HCT116 (cell line): ENCODE data around the gene TOP1. TPM values are rescaled to one million over a fixed set of nuclear protein-coding genes. Genes with fewer than 3 reads are reported as not detected.

Experiments used
- ATAC-seq: fragments of 200-7000 bp; cut with Tn5 transposase; 2 replicates; pipeline ENCODE4 v1.9.1; 2020; ENCODE audit warnings: mild to moderate bottlenecking, moderate library complexity
- BruUV-seq: library from RNA; stranded (reverse); fragments of 400-500 nt; replicated peaks from 2 replicates; lab custom pipeline; 2021; lab: Mats Ljungman, UMichigan
- CTCF ChIA-PET: fragments of 300-600 bp; sonication (Branson Sonifier 250); formaldehyde crosslinking; loops from one replicate; lab custom pipeline; 2021; ENCODE audit warnings: antibody characterized with exemption; lab: Charles Lee
- POLR2A ChIA-PET: fragments of 300-600, 350-600 bp; sonication (Branson Sonifier 250); formaldehyde crosslinking; loops from one replicate; lab custom pipeline; 2021; ENCODE audit warnings: antibody characterized with exemption; lab: Charles Lee
- RAD21 ChIA-PET, 2 experiments: fragments of 300-600 bp; sonication (Branson Sonifier 250); formaldehyde crosslinking; loops; one replicate each; lab custom pipeline; 2023; ENCODE audit warnings: low total read pairs in 2 of 2; ENCODE audit not compliant: uncharacterized antibody in 2 of 2, unreplicated experiment in 2 of 2, low non-redundant PET in 1 of 2; lab: Charles Lee
- DNase-seq: peaks from one replicate; pipeline ENCODE4 v3.0.0-alpha.2; 2010; ENCODE audit warnings: low read depth, low spot score
- H2AFZ ChIP-seq: fragments of 200-600 bp; shearing (Covaris generic), sonication (generic); 2 replicates; pipeline ENCODE4 v1.6.1; 2017; ENCODE audit warnings: low read depth, mixed run types, mixed read lengths, antibody characterized with exemption, low read length; ENCODE audit not compliant: poor library complexity, severe bottlenecking
- H3K27ac ChIP-seq: 2 replicates; pipeline ENCODE4 v1.5.1; 2012; ENCODE audit warnings: low read depth, low read length
- H3K27me3 ChIP-seq: fragments of 200-600 bp; sonication (generic); 2 replicates; pipeline ENCODE4 v1.6.1; 2016; ENCODE audit warnings: mixed run types, low read length, mixed read lengths; ENCODE audit not compliant: insufficient read depth
- H3K36me3 ChIP-seq, 2 experiments: fragments of 200-500 bp in 1 of 2; fragments of 200-600 bp in 1 of 2; sonication (Bioruptor generic) in 1 of 2; sonication (generic) in 1 of 2; 2 replicates each; pipeline versions ENCODE4 v1.5.1 to v1.6.1; 2014 to 2016; ENCODE audit warnings: low read length in 2 of 2, inconsistent platforms in 1 of 2, mixed read lengths in 1 of 2, mixed run types in 1 of 2; ENCODE audit not compliant: insufficient read depth in 2 of 2, control insufficient read depth in 1 of 2
- H3K4me1 ChIP-seq, 2 experiments: fragments of 200-600 bp in 1 of 2; sonication (generic) in 1 of 2; 2 replicates each; pipeline versions ENCODE4 v1.5.1 to v1.6.1; 2012 to 2017; ENCODE audit warnings: low read length in 2 of 2, inconsistent platforms in 1 of 2, mild to moderate bottlenecking in 1 of 2, mixed read lengths in 1 of 2, mixed run types in 1 of 2, moderate library complexity in 1 of 2; ENCODE audit not compliant: insufficient read depth in 2 of 2, control insufficient read depth in 1 of 2
- H3K4me2 ChIP-seq: fragments of 200-600 bp; sonication (generic); 2 replicates; pipeline ENCODE4 v1.6.1; 2017; ENCODE audit warnings: mixed run types, low read length, mixed read lengths
- H3K4me3 ChIP-seq, 2 experiments: fragments of 200-600 bp in 1 of 2; sonication (generic) in 1 of 2; replicated peaks in 1 of 2; 2 replicates each; pipeline ENCODE4 v1.5.1; 2011 to 2016; ENCODE audit warnings: low read length in 2 of 2, control low read depth in 1 of 2, low read depth in 1 of 2, mild to moderate bottlenecking in 1 of 2, mixed read lengths in 1 of 2, mixed run types in 1 of 2
- H3K79me2 ChIP-seq: fragments of 200-600 bp; sonication (generic); 2 replicates; pipeline ENCODE4 v1.6.1; 2017; ENCODE audit warnings: mild to moderate bottlenecking, mixed run types, low read length, moderate library complexity, mixed read lengths; ENCODE audit not compliant: insufficient read depth
- H3K9ac ChIP-seq: fragments of 200-600 bp; sonication (generic); 2 replicates; pipeline ENCODE4 v1.6.1; 2016; ENCODE audit warnings: low read length, mixed read lengths
- H3K9me2 ChIP-seq: fragments of 200-600 bp; sonication (generic), shearing (Covaris generic); 2 replicates; pipeline ENCODE4 v1.6.1; 2017; ENCODE audit warnings: mixed run types, mild to moderate bottlenecking, moderate library complexity; ENCODE audit not compliant: insufficient read depth
- H3K9me3 ChIP-seq, 2 experiments: fragments of 200-500 bp in 1 of 2; fragments of 200-600 bp in 1 of 2; sonication (Bioruptor generic) in 1 of 2; sonication (generic) in 1 of 2; 2 replicates each; pipeline ENCODE4 v1.6.1; 2014 to 2017; ENCODE audit warnings: low read length in 2 of 2, mixed read lengths in 2 of 2, inconsistent platforms in 1 of 2, low read depth in 1 of 2, mild to moderate bottlenecking in 1 of 2, mixed run types in 1 of 2, moderate library complexity in 1 of 2; ENCODE audit not compliant: control insufficient read depth in 1 of 2, insufficient read depth in 1 of 2
- H4K20me1 ChIP-seq: fragments of 200-600 bp; sonication (generic), shearing (Covaris generic); 2 replicates; pipeline ENCODE4 v1.6.1; 2017; ENCODE audit warnings: mixed run types, mild to moderate bottlenecking, moderate library complexity; ENCODE audit not compliant: insufficient read depth
- CEBPB ChIP-seq: IDR thresholded peaks from 2 replicates; pipeline ENCODE4 v1.6.1; 2012; ENCODE audit warnings: low read depth
- EZH2 ChIP-seq: fragments of 200-600 bp; sonication (generic); IDR thresholded peaks from 2 replicates; pipeline ENCODE4 v1.6.1; 2017; ENCODE audit warnings: antibody characterized with exemption, mixed run types
- POLR2A ChIP-seq: IDR thresholded peaks from 2 replicates; pipeline ENCODE4 v1.7.0; 2011; ENCODE audit warnings: borderline replicate concordance; ENCODE audit not compliant: insufficient read depth, insufficient read length; ENCODE audit errors: extremely low read depth
- POLR2AphosphoS5 ChIP-seq: IDR thresholded peaks from 2 replicates; pipeline ENCODE4 v1.6.1; 2011; ENCODE audit warnings: mild to moderate bottlenecking, low read depth, low read length, moderate library complexity
- RAD21 ChIP-seq: IDR thresholded peaks from 2 replicates; pipeline ENCODE4 v1.6.1; 2012; ENCODE audit warnings: low read depth, mild to moderate bottlenecking
- SIN3A ChIP-seq: IDR thresholded peaks from 2 replicates; pipeline ENCODE4 v1.6.1; 2012; ENCODE audit warnings: low read depth
- SP1 ChIP-seq: IDR thresholded peaks from 2 replicates; pipeline ENCODE4 v1.6.1; 2012; ENCODE audit warnings: low read depth
- SRF ChIP-seq: IDR thresholded peaks from 2 replicates; pipeline ENCODE4 v1.6.1; 2012; ENCODE audit warnings: low read depth
- TCF7L2 ChIP-seq: IDR thresholded peaks from 2 replicates; pipeline ENCODE4 v1.7.0; 2011; ENCODE audit warnings: borderline replicate concordance, inconsistent platforms; ENCODE audit not compliant: insufficient read depth, insufficient read length; ENCODE audit errors: extremely low read depth
- ZFX ChIP-seq: fragments of 450-650 bp; IDR thresholded peaks from 2 replicates; pipeline ENCODE4 v1.6.1; 2017
- intact Hi-C: fragments of 100-400 bp; cut with micrococcal nuclease; formaldehyde crosslinking; loops from 2 replicates; pipeline ENCODE4 v1.10.0; 2022
- total RNA-seq: library from RNA; stranded (reverse); gene quantifications from one replicate; pipeline ENCODE4 v1.2.1, GENCODE V29; 2021; ENCODE audit not compliant: unreplicated experiment
- TF ChIP-seq, protein P1 (sequence below): IDR thresholded peaks from 2 replicates; pipeline ENCODE4 v1.6.1; 2012
- TF ChIP-seq, protein P2 (sequence below): IDR thresholded peaks from 2 replicates; pipeline ENCODE4 v1.6.1; 2012
- TF ChIP-seq, protein P3 (sequence below), 3 experiments: fragments of 200-600 bp in 1 of 3; sonication (generic) in 1 of 3; IDR thresholded peaks in 2 of 3; conservative IDR thresholded peaks in 1 of 3; 2 replicates each; pipeline ENCODE4 v1.5.1; 2012 to 2017; ENCODE audit warnings: low read depth in 2 of 3, low read length in 2 of 3, antibody characterized with exemption in 1 of 3, borderline replicate concordance in 1 of 3, control low read depth in 1 of 3, mild to moderate bottlenecking in 1 of 3, mixed read lengths in 1 of 3, mixed run types in 1 of 3, moderate library complexity in 1 of 3; ENCODE audit not compliant: insufficient read depth in 1 of 3

TOP1 gene
- total RNA-seq, 1 experiment from 2014 or later: 190 TPM

DNA sequence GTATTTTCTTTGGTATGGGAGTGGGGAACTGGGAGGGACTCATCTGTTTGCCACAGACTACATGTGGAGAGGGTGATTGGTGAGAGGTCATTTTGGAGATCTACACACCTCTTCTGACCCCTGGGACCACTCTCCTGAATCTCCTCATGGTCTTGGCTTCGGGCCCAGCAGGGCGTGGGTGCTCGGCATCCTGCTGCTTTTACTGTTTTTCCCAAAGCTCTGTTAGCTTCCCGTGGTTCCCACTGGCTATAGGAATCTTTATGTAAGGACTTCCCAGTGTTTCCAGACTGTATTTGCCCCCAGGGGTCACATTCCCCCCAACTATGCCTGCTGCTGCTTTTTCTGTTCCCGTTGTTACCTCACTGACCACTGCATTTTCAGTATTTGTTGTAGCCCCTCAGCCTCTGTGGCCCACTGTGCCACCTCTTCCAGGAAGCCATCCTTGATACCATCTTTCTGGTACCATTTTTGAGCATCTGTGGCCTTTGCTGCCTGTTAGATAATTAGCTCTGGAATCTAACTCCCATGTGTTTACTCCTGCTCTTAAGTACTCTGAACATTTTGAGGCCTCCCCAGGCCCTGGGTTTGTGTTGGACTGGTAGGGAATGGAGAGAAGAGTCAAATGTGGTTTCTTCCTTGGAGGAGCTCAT is 123.6 kb downstream of the TOP1 start:
- DNase-seq (no peak), ATAC-seq (no peak)
- intact Hi-C loops: no loop called here
- Histone ChIP-seq H3K79me2 (peaks cover 42% of the 10 kb centered on the region), H3K4me2 (no peak overlapping the region), H3K36me3 (no peaks in the 10 kb centered on the region), H3K27ac (no peak overlapping the region), H3K9ac (no peak overlapping the region), H3K9me3 (no peaks in the 10 kb centered on the region), H3K9me2 (no peaks in the 10 kb centered on the region), H3K4me3 (no peak overlapping the region), H3K27me3 (no peaks in the 10 kb centered on the region), H2AFZ (no peak overlapping the region), H4K20me1 (no peaks in the 10 kb centered on the region), H3K4me1 (peaks cover 4 to 10% of the 10 kb centered on the region in 2 experiments; a peak in 2 of 4 replicates)
- ChIA-PET RAD21 (no interaction called here), POLR2A (no interaction called here), CTCF (interaction anchor here (1.1 kb wide), 1 partner anchor 17 kb away, joined by 5 read pairs; no protein-coding TSS in a partner anchor)
- TF ChIP-seq SIN3A (no peak), POLR2AphosphoS5 (no peak), POLR2A (no peak), ZFX (no peak), RAD21 (no peak), SRF (no peak), TCF7L2 (no peak), CEBPB (no peak), SP1 (no peak), EZH2 (no peak)
- TF ChIP-seq, protein P1, sequence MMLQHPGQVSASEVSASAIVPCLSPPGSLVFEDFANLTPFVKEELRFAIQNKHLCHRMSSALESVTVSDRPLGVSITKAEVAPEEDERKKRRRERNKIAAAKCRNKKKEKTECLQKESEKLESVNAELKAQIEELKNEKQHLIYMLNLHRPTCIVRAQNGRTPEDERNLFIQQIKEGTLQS: no peak
- TF ChIP-seq, protein P2, sequence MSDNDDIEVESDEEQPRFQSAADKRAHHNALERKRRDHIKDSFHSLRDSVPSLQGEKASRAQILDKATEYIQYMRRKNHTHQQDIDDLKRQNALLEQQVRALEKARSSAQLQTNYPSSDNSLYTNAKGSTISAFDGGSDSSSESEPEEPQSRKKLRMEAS: no peak
- TF ChIP-seq, protein P3, sequence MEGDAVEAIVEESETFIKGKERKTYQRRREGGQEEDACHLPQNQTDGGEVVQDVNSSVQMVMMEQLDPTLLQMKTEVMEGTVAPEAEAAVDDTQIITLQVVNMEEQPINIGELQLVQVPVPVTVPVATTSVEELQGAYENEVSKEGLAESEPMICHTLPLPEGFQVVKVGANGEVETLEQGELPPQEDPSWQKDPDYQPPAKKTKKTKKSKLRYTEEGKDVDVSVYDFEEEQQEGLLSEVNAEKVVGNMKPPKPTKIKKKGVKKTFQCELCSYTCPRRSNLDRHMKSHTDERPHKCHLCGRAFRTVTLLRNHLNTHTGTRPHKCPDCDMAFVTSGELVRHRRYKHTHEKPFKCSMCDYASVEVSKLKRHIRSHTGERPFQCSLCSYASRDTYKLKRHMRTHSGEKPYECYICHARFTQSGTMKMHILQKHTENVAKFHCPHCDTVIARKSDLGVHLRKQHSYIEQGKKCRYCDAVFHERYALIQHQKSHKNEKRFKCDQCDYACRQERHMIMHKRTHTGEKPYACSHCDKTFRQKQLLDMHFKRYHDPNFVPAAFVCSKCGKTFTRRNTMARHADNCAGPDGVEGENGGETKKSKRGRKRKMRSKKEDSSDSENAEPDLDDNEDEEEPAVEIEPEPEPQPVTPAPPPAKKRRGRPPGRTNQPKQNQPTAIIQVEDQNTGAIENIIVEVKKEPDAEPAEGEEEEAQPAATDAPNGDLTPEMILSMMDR (IDR thresholded peaks at IDR 0.05 in 2 of 3, conservative IDR thresholded peaks at IDR 0.05 in 1 of 3; ENCODE audit: borderline replicate concordance in 1 of 3, insufficient read depth in 1 of 3, low read depth in 2 of 3, low read length in 2 of 3): no peak
- no TSS peak for BruUV-seq
